ENCODE results near the gene IPMK.

Gene IPMK

DNA sequence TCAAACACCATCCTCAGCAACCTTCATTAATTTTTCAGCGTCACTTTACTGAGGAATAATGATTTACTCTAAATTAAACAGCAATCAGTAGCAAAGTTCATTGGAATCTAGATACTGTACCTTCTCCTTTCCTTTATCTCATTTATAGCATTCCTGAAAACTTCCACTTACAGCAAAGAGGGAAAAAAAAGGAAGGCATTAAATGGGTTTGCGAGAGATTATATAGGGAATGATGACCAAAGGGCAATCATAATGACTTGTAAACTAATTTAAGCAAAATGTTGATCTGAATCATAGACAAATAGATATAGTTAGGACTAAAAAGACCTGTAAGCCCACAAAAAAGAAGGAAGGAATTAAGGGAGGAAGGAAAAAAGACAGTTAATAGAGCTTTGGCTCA, 42.0 kb downstream of the IPMK start:
- TF ChIP-seq, protein P1, sequence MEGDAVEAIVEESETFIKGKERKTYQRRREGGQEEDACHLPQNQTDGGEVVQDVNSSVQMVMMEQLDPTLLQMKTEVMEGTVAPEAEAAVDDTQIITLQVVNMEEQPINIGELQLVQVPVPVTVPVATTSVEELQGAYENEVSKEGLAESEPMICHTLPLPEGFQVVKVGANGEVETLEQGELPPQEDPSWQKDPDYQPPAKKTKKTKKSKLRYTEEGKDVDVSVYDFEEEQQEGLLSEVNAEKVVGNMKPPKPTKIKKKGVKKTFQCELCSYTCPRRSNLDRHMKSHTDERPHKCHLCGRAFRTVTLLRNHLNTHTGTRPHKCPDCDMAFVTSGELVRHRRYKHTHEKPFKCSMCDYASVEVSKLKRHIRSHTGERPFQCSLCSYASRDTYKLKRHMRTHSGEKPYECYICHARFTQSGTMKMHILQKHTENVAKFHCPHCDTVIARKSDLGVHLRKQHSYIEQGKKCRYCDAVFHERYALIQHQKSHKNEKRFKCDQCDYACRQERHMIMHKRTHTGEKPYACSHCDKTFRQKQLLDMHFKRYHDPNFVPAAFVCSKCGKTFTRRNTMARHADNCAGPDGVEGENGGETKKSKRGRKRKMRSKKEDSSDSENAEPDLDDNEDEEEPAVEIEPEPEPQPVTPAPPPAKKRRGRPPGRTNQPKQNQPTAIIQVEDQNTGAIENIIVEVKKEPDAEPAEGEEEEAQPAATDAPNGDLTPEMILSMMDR (IDR thresholded peaks at IDR 0.05), result no peak

DNA sequence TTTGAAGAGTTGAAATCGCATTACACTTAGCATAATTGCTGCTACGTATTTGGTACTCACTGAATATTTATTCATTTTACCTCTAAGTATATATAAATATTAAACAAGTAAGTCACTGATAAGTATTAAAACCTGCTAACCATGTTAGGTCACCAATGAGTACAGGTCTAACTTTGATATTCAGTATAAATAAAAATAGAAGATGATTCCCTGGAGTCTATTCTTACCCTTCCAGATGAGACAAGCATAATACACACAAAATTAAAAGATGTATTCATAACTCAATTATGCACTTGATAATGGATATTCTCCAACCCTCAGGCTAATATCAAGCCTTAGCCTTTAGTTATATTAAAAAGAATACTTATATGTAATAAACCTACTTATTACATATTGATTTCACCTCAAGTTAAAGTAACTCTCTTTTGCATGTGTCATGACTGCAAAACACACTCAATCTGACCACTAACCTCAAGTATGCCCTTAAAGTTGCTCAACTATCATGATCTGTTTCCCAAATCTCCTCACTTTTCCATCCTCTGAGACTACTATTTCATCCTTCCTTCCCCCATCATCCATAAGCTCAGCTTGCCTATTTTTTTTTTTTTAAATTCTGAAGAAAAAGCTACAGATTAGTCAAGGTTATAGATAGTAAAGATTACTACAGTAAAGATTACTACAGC, 46.8 kb downstream of the IPMK start:
- TF ChIP-seq, protein P1 (IDR thresholded peaks at IDR 0.05), result no peak

DNA sequence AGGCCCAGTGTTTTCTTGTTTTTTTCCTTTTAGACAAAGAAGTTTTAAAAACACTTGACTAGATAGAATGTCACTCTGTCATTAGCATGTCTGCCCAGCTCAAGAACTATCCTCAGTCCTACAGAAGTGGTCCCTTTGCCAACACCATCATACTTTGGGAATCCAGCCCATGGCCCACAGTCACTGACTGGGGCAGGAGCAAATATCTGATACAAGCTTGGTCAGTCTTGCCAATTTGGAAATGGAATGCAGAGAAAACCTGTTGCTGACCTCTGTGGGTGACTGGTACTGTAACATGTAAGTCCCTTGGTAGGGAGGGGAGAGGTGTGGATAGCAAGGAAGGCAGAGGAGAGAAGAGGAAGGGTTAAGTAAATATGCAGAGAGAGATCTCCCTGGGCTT, 47.8 kb downstream of the IPMK start:
- TF ChIP-seq, protein P1 (IDR thresholded peaks at IDR 0.05), result no peak

DNA sequence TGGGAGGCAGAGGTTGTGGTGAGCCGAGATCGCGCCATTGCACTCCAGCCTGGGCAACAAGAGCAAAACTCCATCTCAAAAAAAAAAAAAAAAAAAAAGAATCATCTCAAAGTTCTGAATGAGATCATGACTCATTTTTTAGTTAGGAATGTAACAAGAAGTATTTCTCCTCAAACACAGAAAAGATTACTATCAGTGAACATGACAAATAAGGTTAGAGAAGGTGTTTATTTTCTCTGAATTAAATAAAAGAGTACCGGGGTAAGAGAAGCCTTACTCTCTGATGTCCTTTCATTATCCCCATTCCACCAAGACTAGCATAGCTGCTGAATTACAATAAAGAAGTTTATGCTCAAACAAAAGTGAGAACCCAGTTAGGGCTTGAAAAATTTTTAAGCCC, 50.1 kb downstream of the IPMK start:
- TF ChIP-seq, protein P1 (IDR thresholded peaks at IDR 0.05), result no peak

DNA sequence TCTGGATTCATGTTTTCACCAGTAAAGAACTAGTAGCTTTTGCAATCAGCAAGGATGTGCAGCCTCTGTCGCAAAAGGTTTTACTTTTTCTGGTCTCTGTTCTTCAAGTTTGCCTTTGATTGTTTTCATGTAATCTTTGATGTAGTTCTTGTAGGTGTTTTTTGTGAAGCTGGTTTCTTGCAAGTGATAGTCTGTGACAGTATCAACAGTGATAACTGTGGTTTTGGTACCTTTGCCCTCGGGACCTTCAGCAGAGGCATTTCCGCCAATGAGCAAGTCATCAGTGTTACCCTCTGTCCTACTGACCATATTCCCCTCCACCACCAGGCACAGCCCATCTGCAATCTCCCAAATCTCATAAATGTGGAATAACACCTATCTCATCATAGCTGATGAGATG, 55.1 kb downstream of the IPMK start:
- TF ChIP-seq, protein P1 (IDR thresholded peaks at IDR 0.05), result no peak

DNA sequence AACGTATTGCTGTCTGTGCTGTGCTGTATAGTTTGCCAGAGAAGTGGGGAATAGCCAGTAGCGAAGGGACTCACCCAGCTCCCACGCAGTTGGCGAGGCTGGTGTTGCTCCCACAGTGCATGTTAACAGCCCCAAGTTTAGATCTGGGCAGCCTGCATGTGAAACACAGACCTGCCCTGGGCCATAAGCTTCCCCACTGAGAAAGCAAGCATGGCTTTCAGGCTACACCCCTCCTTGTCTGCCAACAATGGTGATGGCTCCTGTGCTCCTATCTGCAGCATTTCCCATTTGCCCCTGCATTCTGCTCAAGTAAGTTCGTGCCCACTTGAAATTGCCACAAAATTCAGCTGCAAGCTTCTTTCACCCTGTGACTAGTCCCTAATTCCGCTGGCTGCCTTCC, 57.5 kb downstream of the IPMK start:
- TF ChIP-seq, protein P1 (IDR thresholded peaks at IDR 0.05), result no peak

DNA sequence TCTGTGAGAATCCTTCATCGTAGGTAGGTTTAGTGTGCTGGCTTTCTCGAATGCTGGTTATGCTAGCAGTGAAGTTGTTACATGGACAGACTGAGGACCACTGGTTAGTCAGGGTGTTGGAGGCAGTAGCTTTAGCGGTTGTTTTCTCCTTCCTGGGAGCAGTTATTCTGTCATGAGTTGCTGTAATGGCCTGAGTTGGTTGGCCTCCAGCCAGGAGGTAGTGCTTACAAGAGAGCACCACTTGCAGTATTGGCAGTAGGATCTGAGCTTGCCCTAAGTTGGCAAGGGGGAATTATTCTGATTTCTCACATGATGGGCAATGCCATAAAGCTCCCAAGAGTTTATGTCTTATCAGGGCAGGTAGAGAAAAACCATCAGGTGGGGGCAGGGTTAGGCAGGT, 58.0 kb downstream of the IPMK start:
- TF ChIP-seq, protein P1 (IDR thresholded peaks at IDR 0.05), result no peak

DNA sequence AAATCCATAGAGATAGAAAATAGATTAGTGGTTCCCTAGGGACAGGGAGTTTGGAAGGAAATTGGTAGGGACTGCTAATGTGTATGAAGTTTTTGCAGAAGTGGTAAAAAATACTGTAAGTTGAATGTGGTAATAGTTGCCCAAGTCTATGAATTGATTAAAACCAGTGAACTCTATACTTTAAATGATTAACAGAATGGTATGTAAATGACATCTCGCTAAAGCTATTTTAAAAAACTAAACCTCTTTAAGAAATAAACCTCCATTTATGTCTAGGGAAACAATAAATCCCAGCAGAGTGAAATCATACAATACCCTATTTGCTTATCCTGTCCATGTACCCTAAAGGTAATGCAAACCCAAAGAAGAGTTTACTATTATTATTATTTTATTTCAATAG, 61.4 kb downstream of the IPMK start:
- TF ChIP-seq, protein P1 (IDR thresholded peaks at IDR 0.05), result no peak

All from LNCAP (cell line).